Measurements from ENCODE around the gene PDGFRB.

DNA sequence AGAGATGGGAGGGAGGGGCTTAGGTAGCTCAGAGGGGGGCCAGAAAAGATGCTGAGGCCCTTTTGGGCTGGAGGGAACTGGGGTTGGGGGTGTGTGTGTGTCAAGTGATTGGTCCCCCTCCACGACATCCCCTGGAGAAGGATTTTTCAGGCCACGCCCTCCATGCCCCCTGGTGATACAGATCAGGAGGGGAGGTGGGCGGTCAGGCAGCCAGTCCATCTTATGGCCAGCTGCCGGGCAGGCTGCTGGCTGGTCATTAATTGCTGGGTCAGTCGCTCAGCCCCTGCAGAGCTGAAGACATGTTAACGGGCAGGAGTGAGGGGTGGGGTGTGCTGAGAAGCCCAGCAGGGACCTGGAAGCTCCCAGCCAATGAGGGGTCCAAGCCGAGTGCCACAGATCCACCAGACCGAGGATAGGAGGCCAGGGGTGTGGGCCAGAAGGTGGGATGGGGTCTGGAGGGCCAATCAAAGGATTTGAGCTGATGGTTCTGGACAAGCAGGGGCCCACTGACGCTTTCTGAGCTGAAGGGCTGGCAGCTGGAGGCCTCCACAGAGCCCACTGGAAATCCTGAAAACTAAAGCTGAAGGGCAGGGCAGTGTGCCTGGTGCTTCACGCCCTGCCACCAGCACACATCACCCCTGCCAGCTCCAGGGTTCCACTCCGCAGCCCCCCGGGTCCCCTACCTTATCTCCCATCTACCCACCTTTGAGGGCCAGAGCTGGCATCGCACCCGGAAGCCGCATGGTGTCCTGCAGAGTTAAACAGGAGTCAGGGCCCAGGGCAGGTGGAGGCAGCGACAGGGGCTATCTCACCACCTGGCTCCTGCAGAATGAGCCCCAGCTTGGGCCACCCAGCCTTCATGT is 19.1 kb downstream of the PDGFRB start:
- TF ChIP-seq, protein P1, sequence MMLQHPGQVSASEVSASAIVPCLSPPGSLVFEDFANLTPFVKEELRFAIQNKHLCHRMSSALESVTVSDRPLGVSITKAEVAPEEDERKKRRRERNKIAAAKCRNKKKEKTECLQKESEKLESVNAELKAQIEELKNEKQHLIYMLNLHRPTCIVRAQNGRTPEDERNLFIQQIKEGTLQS (IDR thresholded peaks at IDR 0.05), result no peak
- TF ChIP-seq, protein P2, sequence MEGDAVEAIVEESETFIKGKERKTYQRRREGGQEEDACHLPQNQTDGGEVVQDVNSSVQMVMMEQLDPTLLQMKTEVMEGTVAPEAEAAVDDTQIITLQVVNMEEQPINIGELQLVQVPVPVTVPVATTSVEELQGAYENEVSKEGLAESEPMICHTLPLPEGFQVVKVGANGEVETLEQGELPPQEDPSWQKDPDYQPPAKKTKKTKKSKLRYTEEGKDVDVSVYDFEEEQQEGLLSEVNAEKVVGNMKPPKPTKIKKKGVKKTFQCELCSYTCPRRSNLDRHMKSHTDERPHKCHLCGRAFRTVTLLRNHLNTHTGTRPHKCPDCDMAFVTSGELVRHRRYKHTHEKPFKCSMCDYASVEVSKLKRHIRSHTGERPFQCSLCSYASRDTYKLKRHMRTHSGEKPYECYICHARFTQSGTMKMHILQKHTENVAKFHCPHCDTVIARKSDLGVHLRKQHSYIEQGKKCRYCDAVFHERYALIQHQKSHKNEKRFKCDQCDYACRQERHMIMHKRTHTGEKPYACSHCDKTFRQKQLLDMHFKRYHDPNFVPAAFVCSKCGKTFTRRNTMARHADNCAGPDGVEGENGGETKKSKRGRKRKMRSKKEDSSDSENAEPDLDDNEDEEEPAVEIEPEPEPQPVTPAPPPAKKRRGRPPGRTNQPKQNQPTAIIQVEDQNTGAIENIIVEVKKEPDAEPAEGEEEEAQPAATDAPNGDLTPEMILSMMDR (IDR thresholded peaks at IDR 0.05 in 2 of 3, conservative IDR thresholded peaks at IDR 0.05 in 1 of 3; ENCODE audit: borderline replicate concordance in 1 of 3, insufficient read depth in 1 of 3, low read depth in 2 of 3, low read length in 2 of 3), result no peak
- TF ChIP-seq YY1 (IDR thresholded peaks at IDR 0.05; ENCODE audit: extremely low read depth, insufficient replicate concordance, low read depth, low read length), result no peak
- TF ChIP-seq POLR2A (IDR thresholded peaks at IDR 0.05; ENCODE audit: borderline replicate concordance, extremely low read depth, insufficient read depth, insufficient read length), result no peak
- TF ChIP-seq, protein P3, sequence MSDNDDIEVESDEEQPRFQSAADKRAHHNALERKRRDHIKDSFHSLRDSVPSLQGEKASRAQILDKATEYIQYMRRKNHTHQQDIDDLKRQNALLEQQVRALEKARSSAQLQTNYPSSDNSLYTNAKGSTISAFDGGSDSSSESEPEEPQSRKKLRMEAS (IDR thresholded peaks at IDR 0.05), result no peak
- no peak for TF ChIP-seq SP1 (IDR thresholded peaks at IDR 0.05; ENCODE audit: low read depth)
- TF ChIP-seq EZH2phosphoT487 (IDR thresholded peaks at IDR 0.05; ENCODE audit: borderline replicate concordance), result no peak
- no peak for TF ChIP-seq RAD21 (IDR thresholded peaks at IDR 0.05; ENCODE audit: low read depth)
- no peak for TF ChIP-seq EZH2 (IDR thresholded peaks at IDR 0.05)
- TF ChIP-seq ZFX (IDR thresholded peaks at IDR 0.05), result no peak
- no peak for TF ChIP-seq TCF7L2 (IDR thresholded peaks at IDR 0.05; ENCODE audit: borderline replicate concordance, extremely low read depth, insufficient read depth, insufficient read length)
- TF ChIP-seq CEBPB (IDR thresholded peaks at IDR 0.05; ENCODE audit: low read depth), result no peak
- TF ChIP-seq EGR1 (IDR thresholded peaks at IDR 0.05; ENCODE audit: low read depth), result no peak
- TF ChIP-seq ELF1 (IDR thresholded peaks at IDR 0.05; ENCODE audit: borderline replicate concordance, low read depth), result no peak

All from HCT116 (cell line).